Trophoblast cell (in vitro differentiated cells and primary cell): ENCODE data around the gene ZBTB8A.

ENCODE experiments used
- DNase-seq, 2 donors: peaks; one replicate each; pipeline ENCODE4 v3.0.0-alpha.2; 2016
- H2AFZ ChIP-seq: 2 replicates; pipeline ENCODE4 v1.6.1; 2013; ENCODE audit warnings: low read length, moderate library complexity, mild to moderate bottlenecking; ENCODE audit not compliant: insufficient read depth, poor library complexity
- H2AK5ac ChIP-seq: 2 replicates; pipeline ENCODE4 v1.6.1; 2013; ENCODE audit warnings: mild to moderate bottlenecking, low read length
- H2BK120ac ChIP-seq: 2 replicates; pipeline ENCODE4 v1.6.1; 2013; ENCODE audit warnings: low read length, mild to moderate bottlenecking, moderate library complexity; ENCODE audit not compliant: insufficient read depth, poor library complexity
- H2BK12ac ChIP-seq: 2 replicates; pipeline ENCODE4 v1.6.1; 2013; ENCODE audit warnings: mild to moderate bottlenecking, low read length, moderate library complexity
- H2BK5ac ChIP-seq: 2 replicates; pipeline ENCODE4 v1.6.1; 2013; ENCODE audit warnings: low read length, low read depth, moderate library complexity, mild to moderate bottlenecking; ENCODE audit not compliant: poor library complexity
- H3K14ac ChIP-seq: 2 replicates; pipeline ENCODE4 v1.6.1; 2013; ENCODE audit warnings: mild to moderate bottlenecking, low read length
- H3K18ac ChIP-seq: 2 replicates; pipeline ENCODE4 v1.6.1; 2013; ENCODE audit warnings: mild to moderate bottlenecking, low read length
- H3K23ac ChIP-seq: 2 replicates; pipeline ENCODE4 v1.6.1; 2013; ENCODE audit warnings: low read length
- H3K27ac ChIP-seq: 2 replicates; pipeline ENCODE4 v1.5.1; 2013; ENCODE audit warnings: low read depth, mild to moderate bottlenecking, inconsistent platforms, low read length, moderate library complexity
- H3K27me3 ChIP-seq: 2 replicates; pipeline ENCODE4 v1.6.1; 2013; ENCODE audit warnings: inconsistent platforms, mild to moderate bottlenecking, low read length, moderate library complexity; ENCODE audit not compliant: insufficient read depth
- H3K36me3 ChIP-seq, 2 experiments: 1 replicate in 1 of 2; 2 replicates in 1 of 2; pipeline ENCODE4 v1.6.1; 2013; ENCODE audit warnings: low read length in 2 of 2, mild to moderate bottlenecking in 2 of 2, moderate library complexity in 1 of 2; ENCODE audit not compliant: insufficient read depth in 2 of 2, control insufficient read depth in 1 of 2
- H3K4ac ChIP-seq: 2 replicates; pipeline ENCODE4 v1.6.1; 2013; ENCODE audit warnings: low read depth, mild to moderate bottlenecking, low read length, moderate library complexity
- H3K4me1 ChIP-seq, 2 experiments: 1 replicate in 1 of 2; 2 replicates in 1 of 2; pipeline ENCODE4 v1.6.1; 2013; ENCODE audit warnings: low read length in 2 of 2, mild to moderate bottlenecking in 2 of 2, moderate library complexity in 1 of 2; ENCODE audit not compliant: insufficient read depth in 2 of 2, control insufficient read depth in 1 of 2
- H3K4me2 ChIP-seq: 2 replicates; pipeline ENCODE4 v1.6.1; 2013; ENCODE audit warnings: inconsistent platforms, mild to moderate bottlenecking, low read length, moderate library complexity
- H3K4me3 ChIP-seq: 2 replicates; pipeline ENCODE4 v1.5.1; 2013; ENCODE audit warnings: mild to moderate bottlenecking, low read depth, low read length, inconsistent platforms
- H3K79me1 ChIP-seq: one replicate; pipeline ENCODE4 v1.6.1; 2013; ENCODE audit warnings: low read length
- H3K79me2 ChIP-seq: 2 replicates; pipeline ENCODE4 v1.6.1; 2013; ENCODE audit warnings: low read length, mild to moderate bottlenecking; ENCODE audit not compliant: control insufficient read depth, insufficient read depth, poor library complexity
- H3K9ac ChIP-seq: 2 replicates; pipeline ENCODE4 v1.6.1; 2013; ENCODE audit warnings: mild to moderate bottlenecking, low read length
- H3K9me3 ChIP-seq: 2 replicates; pipeline ENCODE4 v1.6.1; 2013; ENCODE audit warnings: low read depth, mild to moderate bottlenecking, control low read depth, inconsistent platforms, low read length; ENCODE audit not compliant: insufficient read depth
- H4K12ac ChIP-seq: 2 replicates; pipeline ENCODE4 v1.6.1; 2013; ENCODE audit warnings: low read depth, mild to moderate bottlenecking, low read length, moderate library complexity
- H4K8ac ChIP-seq: 2 replicates; pipeline ENCODE4 v1.6.1; 2013; ENCODE audit warnings: low read depth, mild to moderate bottlenecking, low read length, moderate library complexity
- H4K91ac ChIP-seq: one replicate; pipeline ENCODE4 v1.6.1; 2013; ENCODE audit warnings: low read depth, mild to moderate bottlenecking, low read length, moderate library complexity
- WGBS: extraction: QIAGEN DNeasy Blood & Tissue Kit; methylation state at CpG from one replicate; pipeline ENCODE4 v1.1.7; 2013; ENCODE audit warnings: missing lambda C conversion rate; ENCODE audit not compliant: insufficient read length, insufficient coverage; ENCODE audit errors: extremely low coverage; 5-methylcytosine and 5-hydroxymethylcytosine counted together

The ZBTB8A gene

GRCh38 chr1:32609180-32609579 lies 70.0 kb downstream of the ZBTB8A start:
- DNase-seq: no peak
- Histone ChIP-seq H2BK12ac (no peak overlapping the region), H3K4me2 (no peak overlapping the region), H3K36me3 (peaks cover 11 to 12% of the 10 kb centered on the region in 2 experiments), H3K79me1 (no peaks in the 10 kb centered on the region), H3K14ac (no peak overlapping the region), H2BK5ac (no peak overlapping the region), H4K8ac (no peak overlapping the region), H3K27ac (no peak overlapping the region), H2AFZ (no peak overlapping the region), H4K12ac (no peak overlapping the region), H3K27me3 (no peaks in the 10 kb centered on the region), H3K9me3 (no peaks in the 10 kb centered on the region), H2AK5ac (no peak overlapping the region), H3K4ac (no peak overlapping the region), H3K4me1 (peaks cover 8 to 10% of the 10 kb centered on the region in 2 experiments), H3K9ac (no peak overlapping the region), H3K18ac (no peak overlapping the region), H2BK120ac (no peak overlapping the region), H4K91ac (no peak overlapping the region), H3K23ac (no peak overlapping the region), H3K79me2 (no peaks in the 10 kb centered on the region), H3K4me3 (no peak overlapping the region)
- no CpG with 5 or more reads among the region's 4 CpGs for WGBS

- Histone ChIP-seq H3K4me2 (peak overlapping the region; percentile 77), H3K4me3 (peak overlapping the region; percentile 42), H4K91ac (no peak overlapping the region), H3K9ac (no peak overlapping the region), H3K18ac (no peak overlapping the region), H3K4ac (no peak overlapping the region), H2AK5ac (no peak overlapping the region), H3K79me1 (no peaks in the 10 kb centered on the region), H4K12ac (no peak overlapping the region), H3K27ac (no peak overlapping the region), H3K4me1 (peaks cover 8 to 10% of the 10 kb centered on the region in 2 experiments), H2AFZ (peak overlapping the region; percentile 26), H2BK12ac (no peak overlapping the region), H3K36me3 (peaks cover 2 to 3% of the 10 kb centered on the region in 2 experiments), H3K79me2 (no peaks in the 10 kb centered on the region), H3K27me3 (no peaks in the 10 kb centered on the region), H3K14ac (no peak overlapping the region), H3K9me3 (no peaks in the 10 kb centered on the region), H2BK5ac (no peak overlapping the region), H4K8ac (peak overlapping the region; percentile 82), H3K23ac (no peak overlapping the region), H2BK120ac (no peak overlapping the region)
- no peak for DNase-seq
- WGBS: no CpG with 5 or more reads among the region's 12 CpGs
Measured at GRCh38 chr1:32611859-32612188, 72.6 kb downstream of the ZBTB8A start.

DNA sequence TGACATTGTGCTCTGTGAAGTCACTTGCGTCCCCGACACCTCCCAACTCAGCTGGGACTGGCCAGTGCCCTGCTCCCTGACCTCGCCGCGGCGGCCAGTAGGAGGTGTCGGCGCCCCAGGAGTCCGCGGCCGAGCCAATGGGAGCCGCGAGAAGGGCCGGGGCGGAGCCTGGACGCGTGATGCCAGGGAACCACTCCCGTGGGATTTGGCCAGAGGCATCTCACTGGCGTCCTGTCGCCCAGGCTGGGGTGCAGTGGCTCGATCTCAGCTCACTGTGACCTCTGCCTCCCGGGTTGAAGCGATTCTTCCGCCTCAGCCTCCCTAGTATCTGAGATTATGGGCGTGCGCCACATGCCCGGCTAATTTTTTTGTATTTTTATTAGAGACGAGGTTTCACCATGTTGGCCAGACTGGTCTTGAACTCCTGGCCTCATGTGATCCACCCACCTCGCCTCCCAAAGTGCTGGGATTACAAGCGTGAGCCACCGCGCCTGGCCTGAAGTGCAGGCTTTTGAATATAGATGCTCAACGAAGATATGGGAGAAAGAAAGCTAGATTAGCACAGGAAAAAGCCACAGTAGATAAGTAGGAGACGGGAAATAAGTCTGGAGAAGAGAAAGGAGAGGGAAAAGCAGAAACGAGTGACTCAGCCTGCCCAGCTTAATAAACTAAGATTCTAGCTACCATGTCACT lies 73.1 kb downstream of the ZBTB8A start:
- Histone ChIP-seq H2AFZ (peak overlapping the region; percentile 26), H3K14ac (no peak overlapping the region), H3K4me2 (peak overlapping the region; percentile 77), H3K4me3 (peak overlapping the region; percentile 45), H4K12ac (no peak overlapping the region), H3K79me2 (no peaks in the 10 kb centered on the region), H3K27me3 (no peaks in the 10 kb centered on the region), H2BK120ac (no peak overlapping the region), H2AK5ac (no peak overlapping the region), H2BK12ac (no peak overlapping the region), H3K23ac (no peak overlapping the region), H2BK5ac (no peak overlapping the region), H3K18ac (no peak overlapping the region), H3K9ac (no peak overlapping the region), H3K36me3 (peaks cover 0 to 1% of the 10 kb centered on the region in 2 experiments), H3K27ac (no peak overlapping the region), H3K4me1 (peaks cover 8 to 10% of the 10 kb centered on the region in 2 experiments), H3K9me3 (no peaks in the 10 kb centered on the region), H4K8ac (peak overlapping the region; percentile 82), H3K79me1 (no peaks in the 10 kb centered on the region), H4K91ac (no peak overlapping the region), H3K4ac (no peak overlapping the region)
- no CpG with 5 or more reads among the region's 35 CpGs for WGBS
- peak; percentile 89 to 93 for DNase-seq

- Histone ChIP-seq H3K79me1 (no peaks in the 10 kb centered on the region), H2AK5ac (no peak overlapping the region), H3K27ac (no peak overlapping the region), H4K91ac (no peak overlapping the region), H3K9ac (no peak overlapping the region), H3K14ac (no peak overlapping the region), H3K4me3 (no peak overlapping the region), H2AFZ (no peak overlapping the region), H3K23ac (no peak overlapping the region), H2BK120ac (no peak overlapping the region), H4K8ac (no peak overlapping the region), H2BK5ac (no peak overlapping the region), H3K36me3 (no peaks in the 10 kb centered on the region), H4K12ac (no peak overlapping the region), H3K9me3 (no peaks in the 10 kb centered on the region), H2BK12ac (no peak overlapping the region), H3K4ac (no peak overlapping the region), H3K79me2 (no peaks in the 10 kb centered on the region), H3K4me2 (no peak overlapping the region), H3K4me1 (peaks cover 8 to 10% of the 10 kb centered on the region in 2 experiments), H3K18ac (no peak overlapping the region), H3K27me3 (no peaks in the 10 kb centered on the region)
- no peak for DNase-seq
- no CpG with 5 or more reads among the region's 5 CpGs for WGBS
Measured at GRCh38 chr1:32613472-32613871, 74.2 kb downstream of the ZBTB8A start.
